HG03196 (cell line): ENCODE measurements around the gene BBS2.

Source experiments
- ATAC-seq: cut with Tn5 transposase; IDR thresholded peaks from one replicate; pipeline ENCODE4 v1.9.1; 2021; ENCODE audit not compliant: unreplicated experiment

Gene BBS2, protein sequence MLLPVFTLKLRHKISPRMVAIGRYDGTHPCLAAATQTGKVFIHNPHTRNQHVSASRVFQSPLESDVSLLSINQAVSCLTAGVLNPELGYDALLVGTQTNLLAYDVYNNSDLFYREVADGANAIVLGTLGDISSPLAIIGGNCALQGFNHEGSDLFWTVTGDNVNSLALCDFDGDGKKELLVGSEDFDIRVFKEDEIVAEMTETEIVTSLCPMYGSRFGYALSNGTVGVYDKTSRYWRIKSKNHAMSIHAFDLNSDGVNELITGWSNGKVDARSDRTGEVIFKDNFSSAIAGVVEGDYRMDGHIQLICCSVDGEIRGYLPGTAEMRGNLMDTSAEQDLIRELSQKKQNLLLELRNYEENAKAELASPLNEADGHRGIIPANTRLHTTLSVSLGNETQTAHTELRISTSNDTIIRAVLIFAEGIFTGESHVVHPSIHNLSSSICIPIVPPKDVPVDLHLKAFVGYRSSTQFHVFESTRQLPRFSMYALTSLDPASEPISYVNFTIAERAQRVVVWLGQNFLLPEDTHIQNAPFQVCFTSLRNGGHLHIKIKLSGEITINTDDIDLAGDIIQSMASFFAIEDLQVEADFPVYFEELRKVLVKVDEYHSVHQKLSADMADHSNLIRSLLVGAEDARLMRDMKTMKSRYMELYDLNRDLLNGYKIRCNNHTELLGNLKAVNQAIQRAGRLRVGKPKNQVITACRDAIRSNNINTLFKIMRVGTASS

DNA sequence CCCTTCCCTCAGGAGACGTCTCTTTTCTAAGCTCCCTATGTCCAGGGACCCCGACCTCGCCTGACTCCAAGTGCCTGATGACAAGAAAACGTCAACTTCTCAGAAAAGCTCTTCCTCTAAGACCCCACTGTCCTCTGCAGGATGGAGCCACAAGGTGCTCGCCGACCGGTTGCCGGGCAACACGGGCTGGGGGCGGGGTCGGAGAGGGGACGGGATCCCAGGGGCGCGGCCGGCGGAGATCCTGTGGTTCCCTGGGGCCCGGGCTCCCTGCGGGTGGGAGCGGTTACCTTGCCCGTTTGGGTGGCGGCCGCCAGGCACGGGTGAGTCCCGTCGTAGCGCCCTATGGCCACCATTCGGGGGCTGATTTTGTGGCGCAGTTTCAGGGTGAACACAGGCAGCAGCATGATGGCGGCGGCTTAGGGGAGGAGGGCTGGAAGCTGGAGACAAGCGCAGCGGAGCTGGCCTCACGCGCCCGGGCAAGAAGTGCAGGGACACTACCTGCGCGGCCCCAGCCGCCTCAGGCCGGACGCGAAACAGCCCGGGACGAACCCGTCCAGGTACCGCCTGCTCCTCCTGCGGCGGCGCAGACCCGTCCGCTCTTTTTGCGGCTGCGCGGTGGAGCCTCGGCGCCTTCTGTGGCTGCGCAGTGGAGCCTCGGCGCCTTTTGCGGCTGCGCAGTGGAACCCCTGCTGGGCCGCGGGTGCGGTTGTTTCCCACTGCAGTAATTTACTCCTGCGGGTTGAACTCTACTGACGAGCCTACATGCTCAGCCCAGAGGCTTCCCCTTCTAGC is at the start of gene BBS2:
BBS2 (minus strand) TSS at position 566 of the 792 bp plus-strand sequence; CDS start at position 404, 162 bp downstream.
- ATAC-seq: peak; percentile 80

DNA sequence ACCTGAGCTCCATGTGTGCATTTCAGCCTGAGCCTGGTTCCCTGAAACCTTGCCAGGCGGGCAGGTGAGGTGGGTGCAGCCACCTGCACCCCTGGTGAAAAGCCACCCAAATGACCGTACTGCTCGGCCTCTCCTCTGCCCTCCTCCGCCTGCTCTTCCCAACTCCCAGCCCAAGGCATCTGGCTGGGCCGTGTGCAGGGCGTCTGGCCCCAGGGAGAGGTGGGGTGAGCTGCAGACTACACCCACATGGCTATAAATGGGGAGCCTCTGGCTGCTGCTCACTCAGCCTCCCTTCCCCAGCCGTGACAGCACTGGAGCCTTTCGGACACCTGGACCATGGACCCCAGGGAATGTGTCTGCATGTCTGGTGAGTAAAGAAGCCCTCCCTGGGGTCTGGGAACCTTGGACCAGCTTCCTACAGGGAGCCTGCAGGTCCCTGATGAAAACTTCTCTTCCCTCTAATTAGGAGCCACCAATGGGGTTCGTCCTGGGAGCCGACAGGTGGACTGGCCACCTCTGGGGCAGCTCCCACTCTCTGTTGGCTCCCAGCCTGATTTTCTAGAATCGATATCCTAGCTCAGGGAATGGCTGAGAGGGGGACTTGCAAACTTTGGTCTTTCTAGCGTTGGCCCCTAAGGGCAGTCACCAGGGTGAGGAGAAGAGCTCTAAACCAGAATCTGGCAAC is 45.1 kb upstream of the BBS2 start, which contains the start of gene MT4:
MT4 (plus strand) TSS at position 281 of the 685 bp plus-strand sequence; CDS start at position 337, 56 bp downstream.
- ATAC-seq: no peak

DNA sequence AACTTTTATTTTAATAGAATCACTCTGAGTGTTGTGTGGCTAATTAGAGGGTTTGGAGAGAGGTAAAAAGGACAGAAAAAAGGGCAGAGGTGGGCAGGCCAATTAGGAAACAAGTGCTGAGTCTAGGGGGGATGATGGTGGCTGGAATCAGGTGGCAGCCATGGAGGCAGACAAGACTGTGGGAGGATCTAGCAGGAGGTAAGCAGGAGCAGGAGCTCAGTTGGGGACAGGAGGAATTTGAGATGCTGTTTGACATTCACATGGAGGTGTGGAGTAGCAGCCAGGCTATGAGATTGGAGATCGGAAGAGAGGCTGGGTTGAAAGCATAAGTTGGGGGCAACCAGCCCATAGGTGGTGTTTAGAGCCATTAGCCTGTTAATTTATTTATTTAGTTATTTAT is 41.3 kb upstream of the BBS2 start:
- no peak for ATAC-seq

DNA sequence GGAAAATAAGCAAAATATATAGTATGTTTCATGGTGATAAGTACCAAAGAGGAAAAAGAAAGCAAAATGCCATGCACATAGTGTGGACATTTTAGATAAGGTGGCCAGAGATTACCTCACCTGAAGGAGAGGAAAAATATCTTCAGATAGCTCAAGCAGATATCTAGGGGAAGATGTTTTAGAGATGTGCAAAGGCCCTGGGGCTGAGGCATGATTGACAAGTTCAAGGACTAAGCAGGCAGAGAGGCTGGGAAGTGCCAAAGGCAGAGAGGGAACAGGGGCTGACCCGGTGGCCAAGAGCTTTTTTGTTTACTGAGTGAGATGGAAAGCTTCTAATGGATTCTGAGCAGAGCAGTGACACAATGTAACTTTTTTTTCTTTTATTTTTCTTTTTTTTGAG is 40.6 kb upstream of the BBS2 start:
- ATAC-seq: no peak

DNA sequence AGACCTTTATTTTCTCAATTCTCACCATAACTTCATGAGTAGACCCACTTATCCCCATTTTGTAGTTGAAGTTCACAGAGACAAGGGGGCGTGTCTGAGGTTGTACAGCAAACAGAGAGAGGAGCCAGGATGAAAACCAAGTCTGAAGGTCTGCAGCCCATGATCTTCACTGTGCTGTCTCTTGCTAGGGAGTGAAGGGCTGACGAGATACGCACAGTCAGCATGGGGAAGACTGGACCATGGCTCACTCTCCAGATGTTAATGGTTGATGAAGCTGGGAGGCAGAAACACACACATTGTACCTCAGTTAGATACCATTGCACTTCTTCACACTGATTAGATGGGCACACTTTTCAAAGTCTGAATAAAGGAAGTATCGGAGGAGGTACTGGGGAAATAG is 39.3 kb upstream of the BBS2 start:
- no peak for ATAC-seq

DNA sequence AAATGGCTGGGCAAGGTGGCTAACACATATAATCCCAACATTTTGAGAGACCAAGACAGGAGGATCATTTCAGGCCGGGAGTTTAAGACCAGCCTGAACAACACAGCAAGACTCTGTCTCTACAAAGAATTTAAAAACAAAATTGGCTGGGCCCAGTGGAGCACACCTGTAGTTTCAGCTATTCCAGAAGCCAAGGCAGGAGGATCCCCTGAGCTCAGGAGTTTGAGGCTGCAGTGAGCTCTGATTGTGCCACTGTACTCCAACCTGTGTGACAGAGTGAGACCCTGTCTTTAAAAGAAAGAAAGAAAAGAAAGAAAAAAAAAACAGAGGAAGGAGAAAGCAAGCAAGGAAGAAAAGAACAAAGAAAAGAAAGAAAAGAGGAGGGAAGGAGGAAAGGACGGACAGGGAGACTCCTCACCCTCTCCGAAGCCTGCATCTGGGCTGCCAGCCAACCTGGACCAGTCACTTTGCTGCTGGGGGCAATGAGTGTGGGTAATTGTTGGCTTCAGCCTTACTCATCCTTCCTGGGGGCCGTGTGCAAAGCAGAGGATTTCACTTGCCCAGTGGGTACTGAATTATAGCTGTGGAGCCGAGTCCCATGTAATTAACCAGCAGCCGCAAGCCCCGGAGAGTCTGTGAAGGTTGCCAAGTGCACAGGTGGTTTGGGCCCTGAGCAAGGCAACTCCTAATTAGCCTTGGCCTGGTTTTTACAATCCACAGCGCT is 38.4 kb upstream of the BBS2 start:
- ATAC-seq: no peak

DNA sequence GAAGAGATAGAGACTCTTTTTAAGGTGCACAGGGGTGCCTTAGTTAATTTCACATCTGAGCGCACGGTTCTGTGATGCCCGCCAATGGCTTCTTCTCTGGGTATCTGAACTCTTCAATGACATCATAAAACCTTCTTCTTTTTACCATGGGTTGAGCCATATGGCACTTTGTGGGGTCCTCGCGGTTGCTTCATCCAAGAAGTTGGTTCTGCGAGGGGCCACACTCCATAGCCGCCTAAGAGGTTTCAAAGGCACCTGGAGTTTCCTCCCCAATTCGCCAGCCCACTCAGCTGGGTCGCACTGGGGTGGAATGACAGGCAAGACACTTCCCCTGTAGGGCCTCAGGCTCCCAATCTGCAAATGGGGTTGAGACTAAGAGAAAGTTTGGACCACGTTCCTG is 34.6 kb upstream of the BBS2 start:
- ATAC-seq: no peak

DNA sequence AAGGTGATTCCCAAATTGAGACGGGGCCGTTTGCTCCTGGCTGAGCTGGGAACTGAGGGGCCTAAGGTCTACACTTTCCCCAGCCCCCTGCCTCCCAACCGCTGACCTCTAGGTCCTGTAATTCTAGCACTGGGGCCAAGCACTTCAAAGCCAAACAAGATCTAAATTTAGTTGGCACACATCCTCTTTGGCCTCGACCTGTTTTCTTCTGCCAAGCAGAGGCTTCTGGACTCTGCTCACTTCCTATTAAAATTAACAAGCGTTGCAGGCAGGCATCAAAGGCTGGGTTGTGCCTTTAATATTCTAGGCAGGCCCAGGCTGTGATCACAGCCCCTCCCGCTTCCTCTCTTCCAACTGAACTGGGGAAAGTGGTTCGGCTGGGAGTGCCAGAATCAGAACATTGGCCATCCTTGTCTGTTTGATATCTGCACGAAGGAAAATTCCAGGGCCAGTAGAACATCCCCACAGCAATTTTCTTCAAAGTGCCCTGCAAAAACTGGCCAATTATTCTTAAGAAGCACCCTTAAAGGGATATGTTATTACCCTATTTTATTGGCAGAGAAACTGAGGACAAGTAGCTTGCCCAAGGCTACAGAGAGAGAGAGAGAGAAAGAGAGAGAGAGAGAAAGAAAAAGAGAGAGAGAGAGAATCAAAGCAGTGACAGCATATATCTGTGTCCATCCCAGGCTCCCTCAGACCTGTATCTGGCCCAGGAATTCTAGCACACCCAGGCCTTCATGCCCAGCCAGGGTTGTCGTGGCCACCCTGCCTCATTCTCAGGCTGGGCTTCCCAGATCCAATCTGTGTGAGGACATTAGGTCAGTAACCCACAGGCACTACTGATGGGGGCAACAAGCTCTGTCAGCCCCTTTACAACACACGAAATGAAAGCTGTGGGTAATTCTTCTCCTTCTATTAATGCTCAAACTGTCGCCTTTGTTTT is 32.2 kb upstream of the BBS2 start:
- no peak for ATAC-seq

DNA sequence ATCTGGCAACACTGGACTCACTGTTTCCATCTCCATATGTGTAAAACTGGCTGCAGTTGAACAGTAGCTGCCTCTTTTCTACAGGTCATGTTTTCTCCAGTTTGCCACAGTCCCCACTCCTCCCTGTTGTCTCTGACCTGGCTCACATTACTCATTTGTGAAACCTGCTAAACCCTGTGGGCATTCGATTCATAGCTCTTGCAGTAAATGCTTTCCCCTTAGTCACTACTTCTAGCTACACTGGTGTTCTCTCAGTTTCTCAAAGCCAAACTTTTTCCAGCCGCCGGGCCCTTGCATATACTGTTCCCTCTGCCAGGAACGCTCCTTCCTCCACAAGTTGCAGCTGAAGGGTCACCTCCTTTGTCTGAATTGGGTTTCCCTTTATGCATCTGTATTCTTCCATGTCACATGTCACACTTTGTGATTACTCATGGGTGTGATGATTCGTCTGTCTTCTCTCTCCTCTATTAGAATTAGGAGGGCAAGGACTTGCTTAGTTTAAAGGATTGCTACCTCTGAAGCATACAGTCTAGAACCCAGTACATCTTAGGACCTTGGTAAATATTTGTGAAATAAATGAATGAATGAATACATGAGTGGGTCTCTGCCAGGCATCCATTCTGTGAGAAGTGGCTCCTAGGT is 30.0 kb upstream of the BBS2 start:
- no peak for ATAC-seq

DNA sequence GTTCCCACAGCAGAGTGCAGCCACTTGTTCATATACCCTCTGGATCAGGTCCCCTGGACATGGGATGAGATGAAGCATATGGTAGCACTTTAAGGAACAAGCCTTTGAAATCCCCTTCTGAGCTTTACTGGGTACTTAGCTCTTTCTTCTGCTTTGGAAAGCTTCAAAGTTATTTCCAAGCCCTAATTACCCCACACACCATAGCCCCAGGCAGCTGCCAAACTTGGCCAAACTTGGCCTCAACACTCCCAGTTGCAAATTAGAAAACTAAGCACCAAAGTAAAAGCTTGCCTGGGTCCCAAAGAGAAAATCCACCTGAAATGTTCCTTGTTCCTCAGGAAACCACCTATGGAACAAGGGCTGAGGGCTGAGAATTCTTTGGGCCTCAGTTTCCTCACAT is 29.3 kb upstream of the BBS2 start:
- ATAC-seq: no peak

DNA sequence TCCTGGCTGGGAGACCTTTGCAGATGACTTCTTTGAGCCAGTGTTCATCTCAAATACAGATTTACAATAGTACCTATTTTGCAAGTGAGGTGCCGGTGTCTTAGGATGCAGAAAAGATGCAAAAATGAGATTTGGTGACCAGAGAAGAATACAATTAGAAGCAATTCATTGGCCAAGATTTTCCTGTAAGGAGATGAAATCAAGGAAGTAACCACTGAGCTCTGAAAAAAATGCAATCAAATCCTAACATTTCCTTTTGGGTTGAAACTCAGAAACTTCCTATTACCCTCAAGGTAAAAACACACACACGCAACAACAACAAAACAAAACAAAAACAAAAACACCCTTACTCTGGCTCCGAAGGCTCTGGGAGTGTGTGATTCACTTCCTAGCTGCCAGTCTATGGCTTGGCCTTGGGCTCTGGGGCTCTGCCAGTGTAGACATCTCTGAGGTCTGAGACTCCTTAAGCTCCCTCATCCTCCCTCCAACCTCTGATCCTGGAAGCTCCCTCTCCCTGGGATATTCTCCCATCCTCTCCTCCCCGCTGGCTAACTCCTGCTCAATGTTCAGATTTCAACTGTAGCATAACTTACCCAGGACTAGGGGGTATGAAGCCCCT is 28.2 kb upstream of the BBS2 start:
- ATAC-seq: no peak

DNA sequence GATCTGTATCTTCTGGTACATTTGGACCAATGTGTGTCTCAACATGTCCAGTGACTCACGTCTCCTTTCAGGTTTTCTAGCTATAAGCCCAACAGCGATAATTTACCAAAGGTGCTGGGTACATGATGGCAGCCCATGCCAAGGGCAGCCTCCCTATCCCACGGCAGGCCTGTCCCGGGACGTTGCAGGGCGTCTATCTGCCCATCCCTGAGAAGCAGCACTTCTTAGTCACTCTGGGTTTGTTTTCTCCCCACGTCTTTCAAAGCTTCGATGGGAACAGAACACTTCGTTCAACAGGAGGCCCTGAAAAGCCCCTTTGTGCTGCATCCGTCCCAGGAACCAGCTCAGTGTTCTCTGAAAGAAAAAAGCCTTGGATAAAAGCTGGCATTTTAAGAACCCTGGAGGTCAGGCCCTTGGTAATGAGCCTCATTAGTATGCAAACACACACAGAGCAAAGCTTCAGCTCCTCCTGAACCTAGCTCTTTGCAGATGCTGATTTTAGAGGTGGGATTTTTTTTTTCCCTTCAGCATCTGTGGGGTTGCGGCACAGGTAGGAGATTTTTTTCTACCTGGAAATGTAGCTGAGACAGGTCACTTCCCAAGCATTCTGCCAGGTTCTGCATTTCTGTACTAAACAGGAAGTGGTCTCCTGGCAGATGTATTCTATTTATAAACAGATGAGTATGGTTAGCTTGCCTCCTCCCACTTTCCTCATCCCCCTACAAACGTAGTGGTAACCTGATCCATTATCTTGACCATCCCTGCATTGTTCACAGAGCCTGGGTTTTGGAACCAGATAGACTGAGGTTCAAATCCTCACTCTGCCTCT is 27.5 kb upstream of the BBS2 start:
- no peak for ATAC-seq

DNA sequence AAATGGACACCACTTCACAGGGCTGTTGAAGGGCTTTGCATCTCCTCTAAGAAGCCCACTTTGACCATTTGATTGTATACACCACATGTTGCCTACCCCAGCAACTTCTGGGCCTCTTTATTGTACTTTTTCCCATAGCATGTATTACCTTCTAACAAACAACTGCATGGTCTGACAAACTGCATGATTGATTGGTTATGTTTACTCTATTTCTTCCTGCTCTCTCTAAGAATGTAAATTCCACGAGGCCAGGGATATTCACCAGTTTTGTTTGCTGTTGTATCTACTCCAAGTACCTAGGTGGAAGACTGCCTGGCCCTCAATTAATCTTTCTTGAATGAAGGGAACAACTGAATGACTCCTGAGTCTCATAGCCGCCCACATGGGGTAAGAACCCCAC is 22.2 kb upstream of the BBS2 start:
- no peak for ATAC-seq

DNA sequence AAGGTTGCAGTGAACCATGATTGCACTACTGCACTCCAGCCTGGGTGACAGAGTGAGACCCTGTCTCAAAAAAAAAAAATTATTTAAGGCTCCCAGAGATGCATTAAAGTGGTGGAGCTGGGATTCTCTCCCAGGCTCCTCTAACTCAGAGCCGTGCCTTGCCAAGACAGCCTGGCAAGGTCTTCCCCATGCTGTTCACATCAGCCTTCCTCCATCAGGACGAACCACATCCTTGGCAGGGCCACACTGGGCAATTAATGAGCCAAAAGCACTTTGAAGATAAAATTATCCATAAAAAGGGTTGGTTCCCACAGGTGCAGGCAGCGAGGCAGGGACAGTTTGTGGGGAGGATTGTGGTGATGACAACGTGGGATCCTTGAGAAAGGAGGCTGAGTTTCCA is 19.8 kb upstream of the BBS2 start:
- no peak for ATAC-seq

DNA sequence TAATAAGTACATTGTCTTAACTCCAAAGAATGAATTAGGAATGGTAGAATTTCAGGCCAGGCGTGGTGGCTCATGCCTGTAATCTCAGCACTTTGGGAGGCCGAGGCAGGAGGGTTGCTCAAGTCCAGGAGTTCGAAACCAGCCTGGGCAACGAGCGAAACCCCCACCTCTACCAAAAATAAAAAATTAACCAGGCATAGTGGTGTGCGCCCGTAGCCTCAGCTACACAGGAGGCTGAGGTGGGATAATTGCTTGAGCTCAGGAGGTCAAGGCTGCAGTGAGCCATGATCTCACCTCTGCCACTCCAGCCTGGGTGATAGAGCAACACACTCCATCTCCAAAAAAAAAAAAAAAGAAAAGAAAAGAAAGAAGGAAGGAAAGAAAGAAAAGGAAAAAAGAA is 18.5 kb upstream of the BBS2 start:
- no peak for ATAC-seq

DNA sequence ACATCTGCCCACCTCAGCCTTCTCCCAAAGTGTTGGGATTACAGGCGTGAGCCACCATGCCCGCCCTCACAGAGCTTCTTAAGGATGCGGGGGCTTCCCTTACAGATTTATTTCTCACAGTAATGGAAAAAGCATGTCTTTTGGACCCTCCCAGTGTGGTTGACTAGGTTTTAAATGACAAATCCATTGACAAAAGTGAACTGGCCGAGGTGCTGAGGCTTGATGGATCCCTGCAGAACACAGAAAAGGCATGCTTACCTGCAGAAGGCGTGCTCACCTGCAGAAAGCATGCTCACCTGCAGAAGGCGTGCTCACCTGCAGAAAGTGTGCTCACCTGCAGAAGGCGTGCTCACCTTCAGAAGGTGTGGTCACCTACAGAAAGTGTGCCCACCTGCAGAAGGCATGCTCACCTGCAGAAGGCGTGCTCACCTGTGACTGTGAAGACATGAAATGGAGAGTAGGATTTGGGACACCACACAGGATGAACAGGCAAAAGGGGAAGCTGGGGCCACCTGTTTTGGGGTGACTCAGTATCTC is 15.1 kb upstream of the BBS2 start:
- no peak for ATAC-seq

DNA sequence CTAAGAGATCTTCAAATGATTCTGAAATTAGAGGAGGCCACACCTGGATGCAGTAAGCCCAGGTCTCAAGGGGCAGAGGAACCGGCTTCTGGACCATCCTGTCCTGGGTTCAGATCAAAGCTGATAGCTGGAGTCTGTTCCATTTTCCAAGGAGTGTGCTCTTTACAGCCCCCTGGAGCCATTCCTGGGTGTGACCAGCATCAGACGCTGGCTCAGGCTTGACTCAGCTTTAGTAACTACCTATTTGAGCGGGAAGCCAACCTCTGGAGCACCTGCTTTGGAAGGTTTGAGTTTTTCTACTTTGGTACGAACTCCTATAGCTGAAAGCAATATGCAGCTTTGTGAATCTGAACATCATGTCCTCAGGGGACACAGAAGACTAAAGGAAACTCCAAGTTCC is 12.9 kb upstream of the BBS2 start:
- no peak for ATAC-seq
